Cerebellar nuclear complex (tissue), 1 donor: Measurements from ENCODE around the gene RTP2.

Experiments
- DNase-seq, 2 experiments: peaks; one replicate each; lab custom pipeline; 2025; lab: John Stamatoyannopoulos, UW

The RTP2 gene

GRCh38 chr3:187702507-187703033 lies at the start of gene RTP2:
Gene RTP2, minus strand, starts transcription at chr3:187702557. Its CDS starts 429 bp downstream, at chr3:187702128.
- no peak for DNase-seq

GRCh38 chr3:187750513-187751123 lies 48.3 kb upstream of the RTP2 start:
- no peak for DNase-seq

GRCh38 chr3:187750006-187750512 lies 47.7 kb upstream of the RTP2 start:
- DNase-seq = no peak

- DNase-seq = peak; percentile 61 to 84
Observed at GRCh38 chr3:187748050-187748481, 45.7 kb upstream of the RTP2 start.

- no peak for DNase-seq
Observed at GRCh38 chr3:187747506-187747905, 45.1 kb upstream of the RTP2 start.

GRCh38 chr3:187746442-187747281 lies 44.3 kb upstream of the RTP2 start:
- peak in 1 of 2 experiments; percentile 29 for DNase-seq

GRCh38 chr3:187746059-187746441 lies 43.7 kb upstream of the RTP2 start:
- no peak for DNase-seq

- DNase-seq = peak; percentile 56 to 92
Observed at GRCh38 chr3:187745201-187746058, 43.1 kb upstream of the RTP2 start, which contains the start of gene BCL6. Gene BCL6, minus strand, starts transcription at chr3:187745468. Its CDS starts 11,775 bp downstream, at chr3:187733693.

GRCh38 chr3:187744169-187745151 lies 42.1 kb upstream of the RTP2 start:
- peak in 1 of 2 experiments; percentile 59 for DNase-seq

- DNase-seq = no peak
Observed at GRCh38 chr3:187743195-187744141, 41.1 kb upstream of the RTP2 start.

GRCh38 chr3:187742351-187743171 lies 40.2 kb upstream of the RTP2 start:
- peak in 1 of 2 experiments; percentile 31 for DNase-seq

- peak in 1 of 2 experiments; percentile 61 for DNase-seq
Observed at GRCh38 chr3:187741403-187742350, 39.3 kb upstream of the RTP2 start.

- no peak for DNase-seq
Observed at GRCh38 chr3:187740421-187741399, 38.4 kb upstream of the RTP2 start.

- DNase-seq = peak in 1 of 2 experiments; percentile 54
Observed at GRCh38 chr3:187739561-187740332, 37.4 kb upstream of the RTP2 start.

- DNase-seq = no peak
Observed at GRCh38 chr3:187739094-187739560, 36.8 kb upstream of the RTP2 start.
